ENCODE data around the gene PTEN. TPM values are rescaled to one million over a fixed set of nuclear protein-coding genes. Genes with fewer than 3 reads are reported as not detected.
"Not testable (repeated sequence)": the region's sequence is repeated elsewhere in the genome, so short reads cannot be mapped to it uniquely, and the experiment has no call there.

The PTEN gene
- total RNA-seq, 2 experiments from 2014 or later, result 87.2 to 91.9 TPM

DNA sequence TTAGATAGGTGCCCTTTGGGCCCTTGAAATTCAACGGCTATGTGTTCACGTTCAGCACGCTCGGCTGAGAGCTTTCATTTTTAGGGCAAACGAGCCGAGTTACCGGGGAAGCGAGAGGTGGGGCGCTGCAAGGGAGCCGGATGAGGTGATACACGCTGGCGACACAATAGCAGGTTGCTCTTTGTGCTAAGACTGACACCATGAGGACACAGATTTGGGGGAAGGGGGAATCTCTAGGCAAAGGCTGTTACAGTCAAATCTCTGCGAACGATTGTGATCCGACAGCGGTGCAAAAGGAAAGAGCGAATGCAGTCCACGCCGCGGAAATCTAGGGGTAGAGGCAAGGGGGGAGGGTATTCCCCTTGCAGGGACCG is 759 bp upstream of the PTEN start:
- Mint-ChIP-seq H3K27ac (peak overlapping the region; percentile 94), H3K36me3 (ENCODE audit: low read depth) (peaks cover 34% of the 10 kb centered on the region), H3K4me1 (ENCODE audit: low read depth) (peaks cover 29% of the 10 kb centered on the region), H3K9me3 (ENCODE audit: insufficient read depth) (no peaks in the 10 kb centered on the region), H3K4me3 (peak overlapping the region; percentile 98), H3K27me3 (ENCODE audit: low read depth) (peaks cover 3% of the 10 kb centered on the region)
- POLR2A ChIA-PET, result interaction anchor here (0.6 to 3.3 kb wide), 26 partner anchors 9 to 1129 kb away, joined by 3 to 40 read pairs (median 4); partner anchors contain the start of genes ATAD1, FAS, MINPP1 and RNLS
- ATAC-seq (peak; percentile 43), DNase-seq (peak; percentile 81)
- CTCF ChIA-PET, result interaction anchor here (0.6 to 6.0 kb wide), 13 partner anchors 12 to 721 kb away, joined by 3 to 82 read pairs (median 3); partner anchors contain the start of genes ATAD1 and RNLS

- ChIA-PET POLR2A (interaction anchor here (0.6 to 3.3 kb wide), 8 partner anchors 8 to 719 kb away, joined by 3 to 40 read pairs (median 9); partner anchors contain the start of genes ATAD1, MINPP1 and RNLS), CTCF (interaction anchor here (0.7 to 6.0 kb wide), 5 partner anchors 11 to 526 kb away, joined by 3 to 82 read pairs (median 3); no protein-coding TSS in a partner anchor)
- Mint-ChIP-seq H3K27ac (peak overlapping the region; percentile 88), H3K36me3 (ENCODE audit: low read depth) (peaks cover 44% of the 10 kb centered on the region), H3K4me1 (ENCODE audit: low read depth) (peaks cover 39% of the 10 kb centered on the region), H3K4me3 (peak overlapping the region; percentile 98)
- H3K27me3 Mint-ChIP-seq (ENCODE audit: low read depth); H3K9me3 Mint-ChIP-seq (ENCODE audit: insufficient read depth): not testable (repeated sequence)
- ATAC-seq (peak; percentile 1), DNase-seq (peak; percentile 48)
These were observed 598 bp downstream of the PTEN start for GRCh38 chr10:87863951-87864495.

DNA sequence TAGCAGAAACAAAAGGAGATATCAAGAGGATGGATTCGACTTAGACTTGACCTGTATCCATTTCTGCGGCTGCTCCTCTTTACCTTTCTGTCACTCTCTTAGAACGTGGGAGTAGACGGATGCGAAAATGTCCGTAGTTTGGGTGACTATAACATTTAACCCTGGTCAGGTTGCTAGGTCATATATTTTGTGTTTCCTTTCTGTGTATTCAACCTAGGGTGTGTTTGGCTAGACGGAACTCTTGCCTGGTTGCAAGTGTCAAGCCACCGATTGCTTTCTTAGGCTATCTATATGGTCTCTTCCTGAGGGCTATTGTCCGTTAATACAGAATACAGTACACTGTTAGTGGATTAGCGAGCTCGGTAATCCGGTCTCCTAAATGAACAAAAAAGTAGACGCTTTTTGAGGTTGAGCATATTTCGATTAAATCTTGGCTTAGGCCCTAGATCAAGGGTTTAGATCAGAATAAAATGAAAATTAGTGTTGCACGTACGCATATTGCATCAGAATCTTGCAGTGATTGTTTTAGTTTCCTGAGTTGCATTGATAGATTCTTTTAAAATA is 1.2 kb downstream of the PTEN start:
- POLR2A ChIA-PET, result interaction anchor here (0.8 to 3.3 kb wide), 4 partner anchors 7 to 629 kb away, joined by 3 to 40 read pairs (median 18); partner anchors contain the start of gene ATAD1
- Mint-ChIP-seq H3K27me3 (ENCODE audit: low read depth) (peaks cover 3% of the 10 kb centered on the region), H3K27ac (peak overlapping the region; percentile 88), H3K36me3 (ENCODE audit: low read depth) (peaks cover 48% of the 10 kb centered on the region), H3K4me3 (peak overlapping the region; percentile 98), H3K4me1 (ENCODE audit: low read depth) (peaks cover 42% of the 10 kb centered on the region), H3K9me3 (ENCODE audit: insufficient read depth) (no peaks in the 10 kb centered on the region)
- DNase-seq (peak; percentile 30), ATAC-seq (no peak)
- CTCF ChIA-PET, result interaction anchor here (0.7 to 1.7 kb wide), 5 partner anchors 11 to 526 kb away, joined by 3 to 6 read pairs (median 3); no protein-coding TSS in a partner anchor

GRCh38 chr10:87865241-87865881 is 1.9 kb downstream of the PTEN start:
- Mint-ChIP-seq H3K36me3 (ENCODE audit: low read depth) (peaks cover 53% of the 10 kb centered on the region), H3K4me1 (ENCODE audit: low read depth) (peaks cover 43% of the 10 kb centered on the region), H3K9me3 (ENCODE audit: insufficient read depth) (no peaks in the 10 kb centered on the region), H3K27me3 (ENCODE audit: low read depth) (no peaks in the 10 kb centered on the region), H3K4me3 (peak overlapping the region; percentile 98), H3K27ac (peak overlapping the region; percentile 88)
- DNase-seq, result no peak
- ChIA-PET POLR2A (no interaction called here), CTCF (interaction anchor here (0.9 to 1.7 kb wide), 7 partner anchors 10 to 687 kb away, joined by 3 to 6 read pairs (median 4); no protein-coding TSS in a partner anchor)
- ATAC-seq, result no peak

DNA sequence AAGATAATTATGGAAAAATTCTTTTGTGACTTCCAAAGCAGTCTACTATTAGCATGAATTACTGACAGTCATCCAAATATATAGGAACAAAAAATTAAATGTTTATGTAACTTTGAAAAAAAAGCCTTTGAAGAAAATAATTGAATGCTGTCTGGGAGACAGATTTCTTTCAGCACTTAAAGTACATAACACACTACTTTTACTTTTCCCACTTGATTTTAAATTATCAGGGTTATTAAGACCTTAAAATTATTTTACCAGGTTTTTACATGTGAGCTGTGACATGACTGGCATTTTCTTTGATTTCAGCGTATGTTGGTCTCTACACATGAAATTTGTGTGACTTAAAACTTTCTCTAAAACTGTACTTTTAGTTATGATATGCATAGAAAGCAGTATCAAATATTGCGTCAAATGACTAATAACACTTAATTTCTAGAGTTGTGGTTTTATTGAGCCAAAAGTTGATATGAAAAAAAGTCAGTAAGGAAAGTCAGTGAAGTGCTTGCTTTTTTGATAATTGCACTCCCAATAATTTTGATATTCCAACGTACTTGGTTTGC is 3.1 kb downstream of the PTEN start:
- POLR2A ChIA-PET, result no interaction called here
- CTCF ChIA-PET, result interaction anchor here (1.4 to 1.7 kb wide), 3 partner anchors 522 to 685 kb away, joined by 3 to 5 read pairs (median 4); no protein-coding TSS in a partner anchor

DNA sequence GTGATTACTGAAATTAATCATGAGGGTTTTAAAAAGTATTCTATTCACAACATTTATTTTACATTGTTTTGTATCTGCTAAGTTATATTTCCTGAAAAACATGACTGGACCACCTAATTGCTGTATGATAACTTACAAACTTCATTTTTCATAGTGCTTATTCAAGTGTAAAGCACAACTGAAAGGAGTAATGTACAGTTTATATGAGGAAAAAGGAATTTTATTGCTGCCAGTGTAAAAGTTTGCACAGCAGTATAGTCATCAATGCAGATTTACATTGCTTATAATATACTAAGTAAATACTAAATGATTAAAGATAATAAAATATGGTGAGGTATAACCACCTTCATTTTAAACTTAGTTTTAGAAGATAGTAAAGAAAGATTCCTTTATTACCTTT is 4.0 kb downstream of the PTEN start:
- Mint-ChIP-seq H3K4me3 (peak overlapping the region; percentile 98), H3K27me3 (ENCODE audit: low read depth) (no peaks in the 10 kb centered on the region), H3K27ac (no peak overlapping the region), H3K4me1 (ENCODE audit: low read depth) (peaks cover 36% of the 10 kb centered on the region), H3K9me3 (ENCODE audit: insufficient read depth) (no peaks in the 10 kb centered on the region), H3K36me3 (ENCODE audit: low read depth) (peaks cover 69% of the 10 kb centered on the region)
- POLR2A ChIA-PET, result no interaction called here
- no peak for ATAC-seq
- no peak for DNase-seq
- CTCF ChIA-PET, result interaction anchor here (1.0 kb wide), 1 partner anchor 685 kb away, joined by 3 read pairs; no protein-coding TSS in a partner anchor

More for the DNA sequence above, 3.1 kb downstream of the PTEN start:
- Mint-ChIP-seq H3K36me3 (ENCODE audit: low read depth) (peaks cover 64% of the 10 kb centered on the region), H3K27me3 (ENCODE audit: low read depth) (no peaks in the 10 kb centered on the region), H3K27ac (no peak overlapping the region), H3K4me3 (peak overlapping the region; percentile 98), H3K9me3 (ENCODE audit: insufficient read depth) (no peaks in the 10 kb centered on the region), H3K4me1 (ENCODE audit: low read depth) (peaks cover 41% of the 10 kb centered on the region)
- ATAC-seq, result no peak
- DNase-seq, result no peak

GRCh38 chr10:87868277-87868676 is 4.9 kb downstream of the PTEN start:
- peak overlapping the region; percentile 70 for H3K4me3 Mint-ChIP-seq
- DNase-seq (no peak), ATAC-seq (no peak)
- no peak overlapping the region for H3K27ac Mint-ChIP-seq
- H3K36me3 Mint-ChIP-seq (ENCODE audit: low read depth), result peaks cover 70% of the 10 kb centered on the region
- peaks cover 41% of the 10 kb centered on the region for H3K4me1 Mint-ChIP-seq (ENCODE audit: low read depth)
- no peaks in the 10 kb centered on the region for H3K9me3 Mint-ChIP-seq (ENCODE audit: insufficient read depth)
- ChIA-PET CTCF (interaction anchor here (0.8 to 1.0 kb wide), 2 partner anchors 18 to 684 kb away, joined by 3 read pairs; no protein-coding TSS in a partner anchor), POLR2A (no interaction called here)
- H3K27me3 Mint-ChIP-seq (ENCODE audit: low read depth), result no peaks in the 10 kb centered on the region

GRCh38 chr10:87869139-87869538 is 5.7 kb downstream of the PTEN start:
- POLR2A ChIA-PET; CTCF ChIA-PET; H3K9me3 Mint-ChIP-seq (ENCODE audit: insufficient read depth); H3K27me3 Mint-ChIP-seq (ENCODE audit: low read depth); H3K27ac Mint-ChIP-seq; ATAC-seq; DNase-seq: not testable (repeated sequence)
- peaks cover 70% of the 10 kb centered on the region for H3K36me3 Mint-ChIP-seq (ENCODE audit: low read depth)
- H3K4me3 Mint-ChIP-seq, result peak overlapping the region; percentile 70
- peaks cover 45% of the 10 kb centered on the region for H3K4me1 Mint-ChIP-seq (ENCODE audit: low read depth)

DNA sequence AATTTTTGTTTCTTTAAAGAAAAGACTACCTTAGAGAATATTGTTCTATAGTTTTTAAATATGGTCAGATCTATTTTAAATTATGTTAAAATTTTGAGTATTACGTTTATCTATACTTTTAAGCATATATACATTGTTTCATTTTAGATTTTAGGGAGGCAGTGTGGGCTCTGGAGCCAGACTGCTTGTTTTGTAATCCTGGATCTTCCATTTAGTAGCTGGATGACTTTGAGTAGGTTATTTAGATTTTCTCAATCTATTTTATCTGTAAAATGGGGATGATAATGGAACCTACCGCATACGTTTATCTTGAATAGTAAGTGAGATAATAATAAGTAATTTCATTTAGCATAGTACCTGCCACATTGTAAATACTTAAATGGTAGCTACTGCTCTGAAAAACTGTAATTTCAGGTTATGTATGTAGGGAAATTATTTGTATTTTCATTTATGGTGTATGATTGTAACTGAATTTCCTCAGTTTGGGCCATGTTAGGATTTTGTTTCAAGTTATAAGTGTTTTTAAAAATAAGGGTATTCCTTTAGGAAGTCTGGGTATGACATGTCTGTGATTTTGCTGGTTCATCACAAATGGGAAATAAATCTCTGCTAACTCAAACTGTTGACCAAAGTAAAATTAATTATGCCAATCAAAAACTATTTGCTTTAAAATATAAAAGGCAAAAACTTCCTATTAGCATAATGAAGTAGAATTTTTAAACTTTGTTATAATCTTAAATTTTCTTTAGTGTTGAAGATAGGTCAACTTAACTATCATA is 6.5 kb downstream of the PTEN start:
- Mint-ChIP-seq H3K9me3 (ENCODE audit: insufficient read depth) (no peaks in the 10 kb centered on the region), H3K36me3 (ENCODE audit: low read depth) (peaks cover 63% of the 10 kb centered on the region), H3K4me3 (no peak overlapping the region)

GRCh38 chr10:87872828-87873227 is 9.4 kb downstream of the PTEN start:
- ChIA-PET CTCF (interaction anchor here (1.6 kb wide), 1 partner anchor 21 kb away, joined by 4 read pairs; no protein-coding TSS in a partner anchor), POLR2A (interaction anchor here (2.9 kb wide), 1 partner anchor 10 kb away, joined by 14 read pairs; the partner anchor contains the start of genes KLLN and PTEN)
- Mint-ChIP-seq H3K4me3 (no peak overlapping the region), H3K36me3 (ENCODE audit: low read depth) (peaks cover 53% of the 10 kb centered on the region), H3K27me3 (ENCODE audit: low read depth) (no peaks in the 10 kb centered on the region), H3K9me3 (ENCODE audit: insufficient read depth) (no peaks in the 10 kb centered on the region), H3K27ac (no peak overlapping the region), H3K4me1 (ENCODE audit: low read depth) (peaks cover 44% of the 10 kb centered on the region)
- ATAC-seq, result no peak
- no peak for DNase-seq

More for the DNA sequence above, 6.5 kb downstream of the PTEN start:
- ATAC-seq (no peak), DNase-seq (no peak)
- no peak overlapping the region for H3K27ac Mint-ChIP-seq
- H3K27me3 Mint-ChIP-seq (ENCODE audit: low read depth), result no peaks in the 10 kb centered on the region
- peaks cover 48% of the 10 kb centered on the region for H3K4me1 Mint-ChIP-seq (ENCODE audit: low read depth)
- POLR2A ChIA-PET, result no interaction called here
- CTCF ChIA-PET, result interaction anchor here (1.7 kb wide), 1 partner anchor 11 kb away, joined by 5 read pairs; no protein-coding TSS in a partner anchor

DNA sequence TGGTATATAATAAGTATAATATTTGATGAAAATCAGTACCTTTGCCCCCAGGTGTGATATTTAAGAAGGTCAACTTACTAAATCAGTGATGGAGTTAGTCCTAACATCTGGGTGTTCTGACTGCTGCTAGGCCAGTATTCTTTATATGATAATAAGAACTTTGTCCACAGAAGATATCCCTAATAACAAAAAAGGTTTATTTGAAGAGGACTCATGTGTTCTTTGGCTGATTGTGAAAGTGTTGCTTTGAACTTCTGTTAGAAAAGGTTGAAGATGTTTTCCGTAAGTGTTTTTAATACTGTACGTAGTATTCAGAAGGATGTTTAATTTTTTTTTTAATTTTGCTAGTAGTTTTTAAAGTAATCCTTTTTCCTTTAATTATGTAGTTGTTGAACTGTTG is 10.2 kb downstream of the PTEN start:
- no peak for DNase-seq
- Mint-ChIP-seq H3K36me3 (ENCODE audit: low read depth) (peaks cover 53% of the 10 kb centered on the region), H3K9me3 (ENCODE audit: insufficient read depth) (no peaks in the 10 kb centered on the region), H3K27ac (no peak overlapping the region), H3K4me3 (no peak overlapping the region), H3K27me3 (ENCODE audit: low read depth) (no peaks in the 10 kb centered on the region), H3K4me1 (ENCODE audit: low read depth) (peaks cover 38% of the 10 kb centered on the region)
- ChIA-PET POLR2A (interaction anchor here (0.7 kb wide), 1 partner anchor 218 kb away, joined by 3 read pairs; no protein-coding TSS in a partner anchor), CTCF (no interaction called here)
- ATAC-seq, result no peak

All from activated CD8-positive, alpha-beta T cell treated with anti-CD3 and anti-CD28 coated beads, Interleukin-2, amount 10 ng/mL, durations not matched to agents 7 days and 5 days (primary cell).